HEK293 (cell line): ENCODE results near the gene SLC16A5.
A peak's percentile ranks its signal among the peaks of the same experiment; 100 is the strongest.

Source experiments
- CTCF ChIA-PET: fragments of 350-600 bp; formaldehyde crosslinking; extraction: SDS; loops from one replicate; lab custom pipeline; 2021; ENCODE audit warnings: antibody characterized with exemption; lab: Yijun Ruan, JAX
- POLR2A ChIA-PET: fragments of 300-600 bp; formaldehyde crosslinking; extraction: SDS; loops from one replicate; lab custom pipeline; 2020; ENCODE audit warnings: antibody characterized with exemption, inconsistent platforms; lab: Yijun Ruan, JAX
- H3K27ac ChIP-seq: fragments of 200-500 bp; sonication (Bioruptor generic); 2 replicates; pipeline ENCODE4 v1.5.1; 2014; ENCODE audit warnings: low read depth, low read length, control low read depth, inconsistent platforms; ENCODE audit errors: extremely low read depth
- H3K36me3 ChIP-seq, 2 experiments: fragments of 200-500 bp in 1 of 2; sonication (Bioruptor generic) in 1 of 2; 1 replicate in 1 of 2; 2 replicates in 1 of 2; pipeline ENCODE4 v1.5.1; 2014 to 2017; ENCODE audit warnings: inconsistent platforms in 2 of 2, low read length in 2 of 2; ENCODE audit not compliant: control insufficient read depth in 2 of 2, insufficient read depth in 1 of 2
- H3K4me1 ChIP-seq: fragments of 200-500 bp; sonication (Bioruptor generic); 2 replicates; pipeline ENCODE4 v1.5.1; 2014; ENCODE audit warnings: mild to moderate bottlenecking, low read length, inconsistent platforms; ENCODE audit not compliant: control insufficient read depth, insufficient read depth
- H3K4me3 ChIP-seq: 2 replicates; pipeline ENCODE4 v1.5.1; 2011; ENCODE audit warnings: low read depth, mild to moderate bottlenecking, control low read depth, low read length, moderate library complexity
- H3K9me3 ChIP-seq: fragments of 200-500 bp; sonication (Bioruptor generic); 2 replicates; pipeline ENCODE4 v1.5.1; 2014; ENCODE audit warnings: low read depth, low read length, inconsistent platforms; ENCODE audit not compliant: control insufficient read depth, insufficient read depth
- GLI4 ChIP-seq: fragments of 450-650 bp; formaldehyde crosslinking; IDR thresholded peaks from 2 replicates; pipeline ENCODE4 v1.5.1; 2016; ENCODE audit warnings: missing biosample characterization, missing genetic modification characterization
- GLIS2 ChIP-seq: fragments of 450-650 bp; formaldehyde crosslinking; IDR thresholded peaks from 2 replicates; pipeline ENCODE4 v1.5.1; 2016; ENCODE audit warnings: missing biosample characterization, missing genetic modification characterization
- REPIN1 ChIP-seq: fragments of 450-650 bp; formaldehyde crosslinking; IDR thresholded peaks from 2 replicates; pipeline ENCODE4 v1.5.1; 2017; ENCODE audit warnings: missing biosample characterization, missing genetic modification characterization, low read depth
- SCRT2 ChIP-seq: fragments of 450-650 bp; formaldehyde crosslinking; IDR thresholded peaks from 2 replicates; pipeline ENCODE4 v1.5.1; 2016; ENCODE audit warnings: missing biosample characterization, missing genetic modification characterization
- ZNF132 ChIP-seq: fragments of 450-650 bp; formaldehyde crosslinking; IDR thresholded peaks from 2 replicates; pipeline ENCODE4 v1.5.1; 2017; ENCODE audit warnings: missing biosample characterization, missing genetic modification characterization, borderline replicate concordance
- ZNF266 ChIP-seq: fragments of 450-650 bp; formaldehyde crosslinking; IDR thresholded peaks from 2 replicates; pipeline ENCODE4 v1.5.1; 2016; ENCODE audit warnings: missing biosample characterization, missing genetic modification characterization, low read depth
- ZNF433 ChIP-seq: fragments of 450-650 bp; formaldehyde crosslinking; IDR thresholded peaks from 2 replicates; pipeline ENCODE4 v1.5.1; 2016; ENCODE audit warnings: missing biosample characterization, missing genetic modification characterization, low read depth
- ZNF558 ChIP-seq: fragments of 450-650 bp; formaldehyde crosslinking; IDR thresholded peaks from 2 replicates; pipeline ENCODE4 v1.5.1; 2016; ENCODE audit warnings: missing biosample characterization, missing genetic modification characterization
- ZNF621 ChIP-seq: fragments of 450-650 bp; formaldehyde crosslinking; IDR thresholded peaks from 2 replicates; pipeline ENCODE4 v1.5.1; 2017; ENCODE audit warnings: missing biosample characterization, missing genetic modification characterization
- ZNF701 ChIP-seq: fragments of 450-650 bp; formaldehyde crosslinking; IDR thresholded peaks from 2 replicates; pipeline ENCODE4 v1.5.1; 2016; ENCODE audit warnings: missing biosample characterization, missing genetic modification characterization
- ZNF768 ChIP-seq: fragments of 450-650 bp; formaldehyde crosslinking; IDR thresholded peaks from 2 replicates; pipeline ENCODE4 v1.5.1; 2018; ENCODE audit warnings: missing biosample characterization, mild to moderate bottlenecking, missing genetic modification characterization
- ZSCAN30 ChIP-seq: fragments of 450-650 bp; IDR thresholded peaks from 2 replicates; pipeline ENCODE4 v1.5.1; 2018; ENCODE audit warnings: missing biosample characterization, mild to moderate bottlenecking, missing genetic modification characterization, moderate library complexity
- TF ChIP-seq, protein P1 (sequence below): fragments of 450-650 bp; formaldehyde crosslinking; IDR thresholded peaks from 2 replicates; pipeline ENCODE4 v1.5.1; 2016; ENCODE audit warnings: missing biosample characterization, missing genetic modification characterization
- TF ChIP-seq, protein P2 (sequence below): fragments of 450-650 bp; formaldehyde crosslinking; IDR thresholded peaks from 2 replicates; pipeline ENCODE4 v1.5.1; 2016; ENCODE audit warnings: missing biosample characterization, missing genetic modification characterization
- TF ChIP-seq, protein P3 (sequence below): fragments of 450-650 bp; formaldehyde crosslinking; IDR thresholded peaks from 2 replicates; pipeline ENCODE4 v1.5.1; 2016; ENCODE audit warnings: missing biosample characterization, missing genetic modification characterization
- TF ChIP-seq, protein P4 (sequence below): fragments of 450-650 bp; formaldehyde crosslinking; IDR thresholded peaks from 2 replicates; pipeline ENCODE4 v1.5.1; 2016; ENCODE audit warnings: missing biosample characterization, missing genetic modification characterization, borderline replicate concordance
- TF ChIP-seq, protein P5 (sequence below): fragments of 450-650 bp; formaldehyde crosslinking; IDR thresholded peaks from 2 replicates; pipeline ENCODE4 v1.5.1; 2016; ENCODE audit warnings: missing biosample characterization, missing genetic modification characterization
- TF ChIP-seq, protein P6 (sequence below): fragments of 450-650 bp; formaldehyde crosslinking; IDR thresholded peaks from 2 replicates; pipeline ENCODE4 v1.5.1; 2016; ENCODE audit warnings: missing biosample characterization, missing genetic modification characterization

Gene SLC16A5

DNA sequence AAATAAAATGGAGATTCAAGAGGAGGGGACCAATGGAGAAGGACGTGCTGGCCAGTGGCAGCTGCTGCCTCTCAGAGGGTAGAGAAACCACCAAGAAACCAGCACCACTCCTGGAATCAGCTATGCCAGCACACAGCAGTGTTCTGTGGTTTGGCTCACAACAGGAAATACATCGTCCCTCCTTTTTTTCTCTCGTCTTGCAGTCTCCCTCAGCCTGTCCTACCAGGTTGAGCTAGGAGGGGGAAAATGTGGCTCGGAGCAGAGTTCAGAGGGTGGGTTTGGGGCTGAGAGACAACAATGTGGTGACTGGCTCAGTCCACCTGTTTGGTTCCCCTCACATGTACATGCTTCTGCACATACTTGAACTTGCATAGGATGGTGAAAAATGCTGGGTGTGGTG is 19.9 kb upstream of the SLC16A5 start:
- Histone ChIP-seq H3K4me3 (no peak overlapping the region), H3K36me3 (peaks cover 2 to 26% of the 10 kb centered on the region in 2 experiments; a peak in 2 of 3 replicates), H3K27ac (no peak overlapping the region), H3K9me3 (no peaks in the 10 kb centered on the region), H3K4me1 (no peaks in the 10 kb centered on the region)
- POLR2A ChIA-PET: no interaction called here
- CTCF ChIA-PET: interaction anchor here (0.6 to 15.6 kb wide), 6 partner anchors 38 to 145 kb away, joined by 3 to 117 read pairs (median 6); partner anchors contain the start of genes ARMC7 and NT5C
- TF ChIP-seq ZNF132 (no peak), ZNF701 (tag by site-specific recombination) (no peak), SCRT2 (0 out of 2 replicates have a peak, but pooled peaks have one; percentile 28), GLI4 (tag by site-specific recombination) (no peak), REPIN1 (no peak), ZNF433 (tag by site-specific recombination) (no peak)
- TF ChIP-seq, protein P1, sequence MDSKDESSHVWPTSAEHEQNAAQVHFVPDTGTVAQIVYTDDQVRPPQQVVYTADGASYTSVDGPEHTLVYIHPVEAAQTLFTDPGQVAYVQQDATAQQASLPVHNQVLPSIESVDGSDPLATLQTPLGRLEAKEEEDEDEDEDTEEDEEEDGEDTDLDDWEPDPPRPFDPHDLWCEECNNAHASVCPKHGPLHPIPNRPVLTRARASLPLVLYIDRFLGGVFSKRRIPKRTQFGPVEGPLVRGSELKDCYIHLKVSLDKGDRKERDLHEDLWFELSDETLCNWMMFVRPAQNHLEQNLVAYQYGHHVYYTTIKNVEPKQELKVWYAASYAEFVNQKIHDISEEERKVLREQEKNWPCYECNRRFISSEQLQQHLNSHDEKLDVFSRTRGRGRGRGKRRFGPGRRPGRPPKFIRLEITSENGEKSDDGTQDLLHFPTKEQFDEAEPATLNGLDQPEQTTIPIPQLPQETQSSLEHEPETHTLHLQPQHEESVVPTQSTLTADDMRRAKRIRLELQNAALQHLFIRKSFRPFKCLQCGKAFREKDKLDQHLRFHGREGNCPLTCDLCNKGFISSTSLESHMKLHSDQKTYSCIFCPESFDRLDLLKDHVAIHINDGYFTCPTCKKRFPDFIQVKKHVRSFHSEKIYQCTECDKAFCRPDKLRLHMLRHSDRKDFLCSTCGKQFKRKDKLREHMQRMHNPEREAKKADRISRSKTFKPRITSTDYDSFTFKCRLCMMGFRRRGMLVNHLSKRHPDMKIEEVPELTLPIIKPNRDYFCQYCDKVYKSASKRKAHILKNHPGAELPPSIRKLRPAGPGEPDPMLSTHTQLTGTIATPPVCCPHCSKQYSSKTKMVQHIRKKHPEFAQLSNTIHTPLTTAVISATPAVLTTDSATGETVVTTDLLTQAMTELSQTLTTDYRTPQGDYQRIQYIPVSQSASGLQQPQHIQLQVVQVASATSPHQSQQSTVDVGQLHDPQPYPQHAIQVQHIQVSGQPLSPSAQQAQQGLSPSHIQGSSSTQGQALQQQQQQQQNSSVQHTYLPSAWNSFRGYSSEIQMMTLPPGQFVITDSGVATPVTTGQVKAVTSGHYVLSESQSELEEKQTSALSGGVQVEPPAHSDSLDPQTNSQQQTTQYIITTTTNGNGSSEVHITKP: peak; percentile 65; the same call in 1 of the 2 replicates

DNA sequence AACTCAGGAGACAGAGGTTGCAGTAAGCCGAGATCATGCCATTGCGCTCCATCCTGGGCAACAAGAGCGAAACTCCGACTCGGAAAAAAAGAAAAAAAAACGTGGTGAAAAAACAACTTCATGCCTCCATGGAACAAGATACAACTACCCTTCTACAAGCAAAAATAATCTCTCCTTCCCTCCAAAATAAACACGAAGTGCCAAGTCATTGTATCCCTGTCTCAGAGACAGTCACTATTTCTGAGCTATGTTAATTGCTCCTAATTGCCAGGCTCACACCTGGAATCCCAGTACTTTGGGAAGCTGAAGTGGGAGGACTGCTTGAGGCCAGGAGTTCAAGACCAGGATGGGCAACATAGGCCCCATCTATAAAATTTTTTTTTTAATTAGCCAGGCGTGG is 19.0 kb upstream of the SLC16A5 start:
- TF ChIP-seq, protein P2, sequence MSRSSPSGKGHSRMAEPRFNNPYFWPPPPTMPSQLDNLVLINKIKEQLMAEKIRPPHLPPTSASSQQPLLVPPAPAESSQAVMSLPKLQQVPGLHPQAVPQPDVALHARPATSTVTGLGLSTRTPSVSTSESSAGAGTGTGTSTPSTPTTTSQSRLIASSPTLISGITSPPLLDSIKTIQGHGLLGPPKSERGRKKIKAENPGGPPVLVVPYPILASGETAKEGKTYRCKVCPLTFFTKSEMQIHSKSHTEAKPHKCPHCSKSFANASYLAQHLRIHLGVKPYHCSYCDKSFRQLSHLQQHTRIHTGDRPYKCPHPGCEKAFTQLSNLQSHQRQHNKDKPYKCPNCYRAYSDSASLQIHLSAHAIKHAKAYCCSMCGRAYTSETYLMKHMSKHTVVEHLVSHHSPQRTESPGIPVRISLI: peak; percentile 59; the same call in 1 of the 2 replicates
- TF ChIP-seq, protein P3, sequence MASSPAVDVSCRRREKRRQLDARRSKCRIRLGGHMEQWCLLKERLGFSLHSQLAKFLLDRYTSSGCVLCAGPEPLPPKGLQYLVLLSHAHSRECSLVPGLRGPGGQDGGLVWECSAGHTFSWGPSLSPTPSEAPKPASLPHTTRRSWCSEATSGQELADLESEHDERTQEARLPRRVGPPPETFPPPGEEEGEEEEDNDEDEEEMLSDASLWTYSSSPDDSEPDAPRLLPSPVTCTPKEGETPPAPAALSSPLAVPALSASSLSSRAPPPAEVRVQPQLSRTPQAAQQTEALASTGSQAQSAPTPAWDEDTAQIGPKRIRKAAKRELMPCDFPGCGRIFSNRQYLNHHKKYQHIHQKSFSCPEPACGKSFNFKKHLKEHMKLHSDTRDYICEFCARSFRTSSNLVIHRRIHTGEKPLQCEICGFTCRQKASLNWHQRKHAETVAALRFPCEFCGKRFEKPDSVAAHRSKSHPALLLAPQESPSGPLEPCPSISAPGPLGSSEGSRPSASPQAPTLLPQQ (tag by site-specific recombination): no peak
- TF ChIP-seq, all 188 proteins: peak for 1
- peaks cover 0 to 17% of the 10 kb centered on the region in 2 experiments; a peak in 2 of 3 replicates for H3K36me3 ChIP-seq
- H3K4me1 ChIP-seq: no peaks in the 10 kb centered on the region
- ChIA-PET CTCF (interaction anchor here (0.6 to 15.6 kb wide), 10 partner anchors 9 to 695 kb away, joined by 3 to 117 read pairs (median 6); partner anchors contain the start of genes ARMC7 and NT5C), POLR2A (interaction anchor here (0.6 to 1.7 kb wide), 3 partner anchors 33 to 83 kb away, joined by 3 to 4 read pairs (median 4); no protein-coding TSS in a partner anchor)
- H3K9me3 ChIP-seq: no peaks in the 10 kb centered on the region
- H3K4me3 ChIP-seq: no peak overlapping the region
- no peak overlapping the region for H3K27ac ChIP-seq

DNA sequence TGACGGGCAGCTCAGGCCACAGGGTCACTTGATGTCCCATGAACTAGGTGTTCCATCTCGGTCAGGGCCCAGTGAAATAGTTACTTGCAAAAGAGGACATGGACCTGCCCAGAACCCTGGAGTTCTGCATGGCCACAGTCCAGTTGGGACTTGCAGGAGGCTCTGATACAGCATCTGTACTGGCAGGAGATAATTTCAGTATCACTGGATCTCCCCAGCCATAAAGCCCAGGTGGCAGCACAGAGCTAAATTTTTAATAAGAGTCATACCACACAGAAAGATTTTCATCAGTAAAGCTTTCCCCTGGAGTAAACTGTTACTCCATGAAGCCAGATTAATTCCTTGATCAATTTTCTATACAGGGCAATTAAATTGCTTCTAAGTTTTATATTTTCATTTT is 18.0 kb upstream of the SLC16A5 start:
- POLR2A ChIA-PET: interaction anchor here (0.6 to 1.7 kb wide), 8 partner anchors 10 to 133 kb away, joined by 3 to 8 read pairs (median 4); no protein-coding TSS in a partner anchor
- no peak overlapping the region for H3K4me3 ChIP-seq
- H3K9me3 ChIP-seq: no peaks in the 10 kb centered on the region
- peaks cover 0 to 6% of the 10 kb centered on the region in 2 experiments; a peak in 1 of 3 replicates for H3K36me3 ChIP-seq
- CTCF ChIA-PET: interaction anchor here (0.6 to 15.6 kb wide), 8 partner anchors 10 to 503 kb away, joined by 3 to 117 read pairs (median 8); partner anchors contain the start of genes ARMC7 and NT5C
- no peaks in the 10 kb centered on the region for H3K4me1 ChIP-seq
- no peak overlapping the region for H3K27ac ChIP-seq
- TF ChIP-seq ZSCAN30 (tag by site-specific recombination) (no peak), ZNF558 (tag by site-specific recombination) (no peak), ZNF768 (tag by site-specific recombination) (no peak), ZNF266 (tag by site-specific recombination) (no peak), ZNF621 (no peak), GLIS2 (no peak)
- TF ChIP-seq, protein P4, sequence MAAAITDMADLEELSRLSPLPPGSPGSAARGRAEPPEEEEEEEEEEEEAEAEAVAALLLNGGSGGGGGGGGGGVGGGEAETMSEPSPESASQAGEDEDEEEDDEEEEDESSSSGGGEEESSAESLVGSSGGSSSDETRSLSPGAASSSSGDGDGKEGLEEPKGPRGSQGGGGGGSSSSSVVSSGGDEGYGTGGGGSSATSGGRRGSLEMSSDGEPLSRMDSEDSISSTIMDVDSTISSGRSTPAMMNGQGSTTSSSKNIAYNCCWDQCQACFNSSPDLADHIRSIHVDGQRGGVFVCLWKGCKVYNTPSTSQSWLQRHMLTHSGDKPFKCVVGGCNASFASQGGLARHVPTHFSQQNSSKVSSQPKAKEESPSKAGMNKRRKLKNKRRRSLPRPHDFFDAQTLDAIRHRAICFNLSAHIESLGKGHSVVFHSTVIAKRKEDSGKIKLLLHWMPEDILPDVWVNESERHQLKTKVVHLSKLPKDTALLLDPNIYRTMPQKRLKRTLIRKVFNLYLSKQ (tag by site-specific recombination): no peak
- TF ChIP-seq, protein P5, sequence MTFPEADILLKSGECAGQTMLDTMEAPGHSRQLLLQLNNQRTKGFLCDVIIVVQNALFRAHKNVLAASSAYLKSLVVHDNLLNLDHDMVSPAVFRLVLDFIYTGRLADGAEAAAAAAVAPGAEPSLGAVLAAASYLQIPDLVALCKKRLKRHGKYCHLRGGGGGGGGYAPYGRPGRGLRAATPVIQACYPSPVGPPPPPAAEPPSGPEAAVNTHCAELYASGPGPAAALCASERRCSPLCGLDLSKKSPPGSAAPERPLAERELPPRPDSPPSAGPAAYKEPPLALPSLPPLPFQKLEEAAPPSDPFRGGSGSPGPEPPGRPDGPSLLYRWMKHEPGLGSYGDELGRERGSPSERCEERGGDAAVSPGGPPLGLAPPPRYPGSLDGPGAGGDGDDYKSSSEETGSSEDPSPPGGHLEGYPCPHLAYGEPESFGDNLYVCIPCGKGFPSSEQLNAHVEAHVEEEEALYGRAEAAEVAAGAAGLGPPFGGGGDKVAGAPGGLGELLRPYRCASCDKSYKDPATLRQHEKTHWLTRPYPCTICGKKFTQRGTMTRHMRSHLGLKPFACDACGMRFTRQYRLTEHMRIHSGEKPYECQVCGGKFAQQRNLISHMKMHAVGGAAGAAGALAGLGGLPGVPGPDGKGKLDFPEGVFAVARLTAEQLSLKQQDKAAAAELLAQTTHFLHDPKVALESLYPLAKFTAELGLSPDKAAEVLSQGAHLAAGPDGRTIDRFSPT (tag by site-specific recombination): no peak
- TF ChIP-seq, protein P6, sequence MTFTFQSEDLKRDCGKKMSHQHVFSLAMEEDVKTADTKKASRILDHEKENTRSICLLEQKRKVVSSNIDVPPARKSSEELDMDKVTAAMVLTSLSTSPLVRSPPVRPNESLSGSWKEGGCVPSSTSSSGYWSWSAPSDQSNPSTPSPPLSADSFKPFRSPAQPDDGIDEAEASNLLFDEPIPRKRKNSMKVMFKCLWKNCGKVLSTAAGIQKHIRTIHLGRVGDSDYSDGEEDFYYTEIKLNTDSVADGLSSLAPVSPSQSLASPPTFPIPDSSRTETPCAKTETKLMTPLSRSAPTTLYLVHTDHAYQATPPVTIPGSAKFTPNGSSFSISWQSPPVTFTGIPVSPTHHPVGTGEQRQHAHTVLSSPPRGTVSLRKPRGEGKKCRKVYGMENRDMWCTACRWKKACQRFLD: no peak
- TF ChIP-seq, protein P2: no peak
